Inflammatory macrophage treated with lipopolysaccharide for 4 hours (primary cell): ENCODE results near the gene UBL5.
"Not testable (repeated sequence)": the region's sequence is repeated elsewhere in the genome, so short reads cannot be mapped to it uniquely, and the experiment has no call there.

Experiments
- DNase-seq: peaks from one replicate; pipeline ENCODE4 v3.0.0-alpha.2; 2020

Gene UBL5

DNA sequence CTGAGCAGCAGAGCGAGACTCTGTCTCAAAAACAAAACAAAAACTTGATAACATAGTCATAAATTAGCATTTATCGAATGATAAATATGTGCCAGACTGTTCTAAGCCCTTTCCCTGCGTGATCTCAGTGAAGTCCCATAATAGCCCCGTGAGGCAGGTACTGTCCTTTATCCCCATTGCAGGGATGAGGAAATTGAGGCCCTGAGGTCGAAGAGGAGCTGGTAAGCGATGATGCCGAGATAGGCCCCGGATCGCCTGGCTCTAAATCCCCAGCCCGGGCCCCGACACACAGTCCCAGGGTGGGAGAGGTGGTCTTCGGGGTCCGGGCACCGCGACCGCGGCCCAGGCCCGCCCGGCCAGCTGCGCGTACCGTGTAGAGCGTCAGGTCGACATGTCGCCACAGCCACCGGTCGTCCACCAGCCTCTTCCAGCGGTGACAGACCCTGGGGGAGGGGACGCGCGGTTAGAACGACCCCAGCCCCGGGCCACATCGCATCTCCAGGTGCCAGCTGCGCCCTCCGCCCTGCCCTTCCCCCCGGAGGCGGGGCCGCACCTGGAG, 9.5 kb upstream of the UBL5 start:
- no peak for DNase-seq

GRCh38 chr19:9818734-9819595, 8.8 kb upstream of the UBL5 start, which contains the start of gene FBXL12:
FBXL12 (minus strand) TSS chr19:9819079; CDS start chr19:9818813, 266 bp downstream.
- DNase-seq: peak; percentile 100

GRCh38 chr19:9819596-9819909, 8.2 kb upstream of the UBL5 start:
- no peak for DNase-seq

DNA sequence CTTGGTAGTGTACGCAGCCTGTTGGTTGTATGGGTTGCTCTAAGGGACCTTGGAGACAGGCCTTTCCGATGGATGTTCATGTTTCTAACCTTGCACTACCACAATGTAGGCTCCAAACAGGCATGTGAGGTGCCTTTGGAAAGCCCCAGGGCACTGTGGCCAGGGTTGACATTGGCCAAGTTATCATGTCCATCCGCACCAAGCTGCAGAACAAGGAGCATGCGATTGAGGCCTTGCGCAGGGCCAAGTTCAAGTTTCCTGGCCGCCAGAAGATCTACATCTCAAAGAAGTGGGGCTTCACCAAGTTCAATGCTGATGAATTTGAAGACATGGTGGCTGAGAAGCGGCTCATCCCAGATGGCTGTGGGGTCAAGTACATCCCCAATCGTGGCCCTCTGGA, 7.7 kb upstream of the UBL5 start:
- not testable (repeated sequence) for DNase-seq

DNA sequence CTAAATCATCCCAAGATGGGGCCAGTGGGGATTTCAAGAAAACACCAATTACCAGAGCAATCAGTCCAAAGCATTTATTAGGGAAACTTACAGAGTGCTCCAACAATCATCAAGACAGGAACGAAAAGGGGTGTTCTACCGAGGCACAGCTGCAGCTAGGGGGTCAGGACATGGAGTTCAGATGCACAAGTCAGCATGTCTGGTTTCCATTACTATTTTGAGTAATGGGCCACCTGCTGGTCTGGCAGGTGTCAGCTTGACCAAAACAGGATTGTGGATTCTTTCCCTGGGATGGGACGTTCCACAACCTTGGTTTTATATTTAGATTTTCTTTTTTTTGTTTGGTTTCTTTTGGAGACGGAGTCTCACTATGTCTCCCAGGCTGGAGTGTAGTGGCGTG, 3.9 kb upstream of the UBL5 start:
- no peak for DNase-seq

- DNase-seq: no peak
Measured at GRCh38 chr19:9828551-9829063, 889 bp downstream of the UBL5 start.

DNA sequence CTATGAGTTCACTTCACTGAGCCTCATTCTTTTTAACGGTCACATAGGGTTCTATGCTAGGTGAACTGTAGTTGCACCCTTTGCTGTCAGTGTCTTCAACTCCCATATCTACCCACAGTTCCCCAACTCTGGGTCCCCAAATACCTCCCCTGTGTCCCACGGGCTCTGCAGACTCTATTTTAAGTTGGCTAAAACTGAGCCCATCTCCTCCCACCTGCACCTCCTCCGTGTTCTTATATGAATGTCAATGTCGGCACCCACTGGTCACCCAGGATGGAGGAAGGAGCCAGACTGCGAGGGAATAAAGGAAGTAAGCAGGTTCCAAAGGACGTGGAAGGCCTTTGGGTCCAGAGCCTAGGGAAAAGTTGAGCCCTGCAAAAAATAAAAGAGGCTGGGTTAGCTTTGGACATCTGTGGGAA, 6.6 kb downstream of the UBL5 start:
- DNase-seq: no peak

DNA sequence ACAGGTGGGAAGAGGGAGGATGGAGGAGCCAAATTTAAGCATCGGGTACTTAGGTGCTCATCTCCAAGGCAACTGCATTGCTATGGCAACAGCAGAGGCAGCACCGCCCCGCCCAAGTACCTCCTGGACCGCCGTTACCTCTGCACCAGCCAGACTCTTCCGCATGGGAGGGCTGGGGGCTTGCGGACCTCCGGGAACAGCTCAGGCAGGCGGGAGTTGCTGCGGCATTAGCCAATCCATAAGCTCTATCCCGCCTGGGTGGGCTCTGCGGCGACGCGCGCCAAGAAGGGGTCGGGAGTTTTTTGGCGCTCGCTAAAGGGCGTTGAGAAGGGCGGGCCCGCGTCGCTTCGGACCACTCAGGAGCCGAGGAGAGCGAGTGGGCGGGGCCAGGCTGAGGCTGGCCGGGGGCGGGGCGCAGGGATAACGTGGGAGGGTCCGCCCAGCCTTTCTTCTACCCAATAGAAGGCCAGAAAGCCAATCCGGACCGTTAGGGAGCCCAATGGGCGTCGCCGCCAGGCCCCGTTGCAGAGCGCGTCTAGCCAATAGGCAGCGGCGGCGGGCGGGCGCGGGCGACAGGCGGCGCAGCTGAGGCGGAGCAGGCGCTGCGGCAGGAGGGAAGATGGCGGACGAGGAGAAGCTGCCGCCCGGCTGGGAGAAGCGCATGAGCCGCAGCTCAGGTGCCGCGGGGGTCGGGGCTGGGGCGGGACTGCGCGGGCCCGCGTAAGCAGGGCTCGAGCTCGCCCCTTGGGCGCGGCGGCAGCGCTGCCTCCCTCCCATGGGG, 7.2 kb downstream of the UBL5 start, which contains the start of gene PIN1:
Gene PIN1, plus strand, starts transcription at position 593 of the 781 bp plus-strand sequence. Its CDS starts 27 bp downstream, at position 620.
- DNase-seq: peak; percentile 99

GRCh38 chr19:9835507-9835949, 7.8 kb downstream of the UBL5 start:
- DNase-seq: no peak

DNA sequence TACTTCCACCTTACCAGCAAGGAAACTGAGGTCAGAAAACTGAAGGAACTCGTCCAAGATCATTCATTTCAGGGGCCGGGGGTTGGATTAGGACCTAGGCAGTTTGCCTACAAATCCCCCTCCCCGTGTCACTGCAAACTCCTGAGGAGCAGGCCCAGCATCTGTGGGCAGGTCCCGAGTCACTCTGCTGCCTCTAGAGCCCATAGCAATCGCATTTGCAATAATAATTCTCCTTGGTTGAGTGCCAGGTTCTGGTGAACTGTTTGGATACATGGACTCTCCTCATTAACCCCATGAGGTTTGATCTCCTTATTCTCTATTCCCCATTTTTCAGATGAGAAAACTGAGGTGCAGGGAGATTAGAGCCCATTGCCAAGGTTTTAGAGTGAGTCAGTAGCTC, 8.3 kb downstream of the UBL5 start:
- DNase-seq: no peak

GRCh38 chr19:9838324-9838723, 10.6 kb downstream of the UBL5 start:
- DNase-seq: no peak

- no peak for DNase-seq
Measured at GRCh38 chr19:9839415-9839814, 11.7 kb downstream of the UBL5 start.

- DNase-seq: no peak
Measured at GRCh38 chr19:9842834-9843625, 15.3 kb downstream of the UBL5 start.

- not testable (repeated sequence) for DNase-seq
Measured at GRCh38 chr19:9843626-9844273, 16.0 kb downstream of the UBL5 start.

GRCh38 chr19:9847087-9847671, 19.5 kb downstream of the UBL5 start:
- DNase-seq: no peak

GRCh38 chr19:9848060-9848459, 20.3 kb downstream of the UBL5 start:
- no peak for DNase-seq

GRCh38 chr19:9848762-9849161, 21.0 kb downstream of the UBL5 start:
- no peak for DNase-seq

DNA sequence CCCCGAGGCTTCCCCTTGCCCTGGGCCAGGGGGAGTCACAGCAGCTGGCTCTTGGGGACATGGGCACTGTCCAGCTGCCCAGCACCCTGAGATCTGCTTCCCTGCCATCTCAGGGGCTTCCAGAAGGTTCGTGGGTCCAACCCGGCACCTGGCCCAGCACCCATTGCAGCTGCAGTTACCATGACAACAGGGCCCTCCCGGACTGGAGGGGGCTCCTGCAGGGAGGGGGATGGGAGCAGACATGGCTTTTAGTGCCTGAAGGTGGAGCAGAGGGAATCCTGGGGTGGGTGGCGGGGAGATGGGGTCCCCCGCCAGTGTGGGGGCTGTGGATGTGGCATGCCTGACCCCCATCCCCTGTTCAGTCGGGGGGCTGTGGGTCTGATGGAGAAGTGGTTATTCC, 22.1 kb downstream of the UBL5 start:
- DNase-seq: no peak

GRCh38 chr19:9850235-9850959, 22.7 kb downstream of the UBL5 start:
- DNase-seq: no peak

- no peak for DNase-seq
Measured at GRCh38 chr19:9854282-9854846, 26.6 kb downstream of the UBL5 start.

GRCh38 chr19:9856609-9857008, 28.9 kb downstream of the UBL5 start:
- DNase-seq: no peak
